Lung (tissue), 12 donors: Measurements from ENCODE around the gene CDC6. TPM values are rescaled to one million over a fixed set of nuclear protein-coding genes. Genes with fewer than 3 reads are reported as not detected.
A peak's percentile ranks its signal among the peaks of the same experiment; 100 is the strongest.

Experiments
- ATAC-seq: fragments of 200-7000 bp; cut with Tn5 transposase; one replicate; pipeline ENCODE4 v1.9.1; 2020; ENCODE audit warnings: moderate number of reproducible peaks; ENCODE audit not compliant: insufficient read depth, low FRiP score
- DNase-seq, 3 donors: peaks; one replicate each; pipeline ENCODE4 v3.0.0-alpha.2; 2013 to 2017
- H3K27ac ChIP-seq, 2 donors: one replicate each; pipeline ENCODE4 v1.5.1; 2013; ENCODE audit warnings: mild to moderate bottlenecking in 2 of 2, moderate library complexity in 2 of 2, control low read depth in 1 of 2, inconsistent platforms in 1 of 2, low read depth in 1 of 2, low read length in 1 of 2
- H3K27me3 ChIP-seq, 3 donors: one replicate each; pipeline ENCODE4 v1.5.1; 2013; ENCODE audit warnings: low read length in 2 of 3; ENCODE audit not compliant: control insufficient read depth in 3 of 3, insufficient read depth in 3 of 3
- H3K36me3 ChIP-seq, 4 donors: one replicate each; pipeline ENCODE4 v1.5.1; 2013; ENCODE audit warnings: low read length in 4 of 4, mild to moderate bottlenecking in 1 of 4, moderate library complexity in 1 of 4; ENCODE audit not compliant: control insufficient read depth in 4 of 4, insufficient read depth in 4 of 4
- H3K4me1 ChIP-seq, 5 donors: one replicate each; pipeline ENCODE4 v1.5.1; 2013; ENCODE audit warnings: low read length in 5 of 5, mild to moderate bottlenecking in 2 of 5, moderate library complexity in 1 of 5; ENCODE audit not compliant: control insufficient read depth in 5 of 5, insufficient read depth in 5 of 5
- H3K4me3 ChIP-seq: one replicate; pipeline ENCODE4 v1.5.1; 2013; ENCODE audit warnings: mild to moderate bottlenecking, control low read depth, moderate library complexity
- H3K9ac ChIP-seq, 2 donors: one replicate each; pipeline ENCODE4 v1.5.1; 2013; ENCODE audit warnings: low read length in 2 of 2, control low read depth in 1 of 2; ENCODE audit not compliant: insufficient read depth in 1 of 2
- H3K9me3 ChIP-seq, 4 donors: one replicate each; pipeline ENCODE4 v1.5.1; 2013; ENCODE audit warnings: low read length in 3 of 4, mild to moderate bottlenecking in 1 of 4, moderate library complexity in 1 of 4; ENCODE audit not compliant: control insufficient read depth in 4 of 4, insufficient read depth in 3 of 4
- WGBS, 2 donors: extraction: QIAGEN DNeasy Blood & Tissue Kit; methylation state at CpG; one replicate each; pipeline ENCODE4 v1.1.7; 2013; 5-methylcytosine and 5-hydroxymethylcytosine counted together
- polyA plus RNA-seq, 2 donors: library from polyadenylated mRNA; stranded (reverse); fragments of 200-250 nt; gene quantifications; one replicate each; pipeline ENCODE4 v1.2.1, GENCODE V29; 2013
- total RNA-seq, 2 donors: library from RNA; depleted of rRNA in 1 of 2; stranded (reverse); fragments of >200 nt in 1 of 2; gene quantifications; one replicate each; pipeline ENCODE4 v1.2.1, GENCODE V29; 2014 to 2021
- TF ChIP-seq, protein P1 (sequence below): IDR thresholded peaks from 2 replicates; pipeline ENCODE4 v1.5.1; 2012; ENCODE audit warnings: mild to moderate bottlenecking; ENCODE audit errors: control extremely low read depth, extremely low read depth
- donor health status: control.
- donor health status: control.
- donor health status: Bipolar disorder and iron deficiency.
- donor health status: healthy.
- donor health status: DM: yes; HTN: yes; CAD: no.

The CDC6 gene
- total and polyA plus RNA-seq, 4 donors = 3.3 to 6.0 (median 5.6) TPM

DNA sequence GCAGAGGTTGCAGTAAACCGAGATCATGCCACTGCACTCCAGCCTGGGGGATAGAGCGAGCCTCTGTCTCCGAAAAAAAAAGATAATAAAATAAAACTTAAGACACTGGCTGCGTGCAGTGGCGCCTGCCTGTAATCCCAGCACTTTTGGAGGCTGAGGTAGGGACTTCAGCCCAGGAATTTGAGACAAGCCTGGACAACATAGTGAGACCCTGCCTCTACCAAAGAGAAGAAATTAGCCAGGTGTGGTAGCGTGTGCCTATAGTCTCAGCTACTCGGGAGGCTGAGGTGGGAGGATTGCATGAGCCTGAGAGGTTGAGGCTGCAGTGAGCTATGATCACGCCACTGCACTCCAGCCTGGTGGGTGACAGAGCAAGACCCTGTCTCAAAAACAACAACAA lies 47.9 kb downstream of the CDC6 start:
- H3K27me3 ChIP-seq = no peaks in the 10 kb centered on the region
- H3K36me3 ChIP-seq = peaks cover 0 to 13% (median 10%) of the 10 kb centered on the region in 4 donors
- 91 to 93% methylated on average over 8 of the region's 8 CpGs for whole genome bisulfite sequencing, 2 donors
- H3K4me1 ChIP-seq = peaks cover 26 to 59% (median 34%) of the 10 kb centered on the region in 5 donors
- TF ChIP-seq, protein P1, sequence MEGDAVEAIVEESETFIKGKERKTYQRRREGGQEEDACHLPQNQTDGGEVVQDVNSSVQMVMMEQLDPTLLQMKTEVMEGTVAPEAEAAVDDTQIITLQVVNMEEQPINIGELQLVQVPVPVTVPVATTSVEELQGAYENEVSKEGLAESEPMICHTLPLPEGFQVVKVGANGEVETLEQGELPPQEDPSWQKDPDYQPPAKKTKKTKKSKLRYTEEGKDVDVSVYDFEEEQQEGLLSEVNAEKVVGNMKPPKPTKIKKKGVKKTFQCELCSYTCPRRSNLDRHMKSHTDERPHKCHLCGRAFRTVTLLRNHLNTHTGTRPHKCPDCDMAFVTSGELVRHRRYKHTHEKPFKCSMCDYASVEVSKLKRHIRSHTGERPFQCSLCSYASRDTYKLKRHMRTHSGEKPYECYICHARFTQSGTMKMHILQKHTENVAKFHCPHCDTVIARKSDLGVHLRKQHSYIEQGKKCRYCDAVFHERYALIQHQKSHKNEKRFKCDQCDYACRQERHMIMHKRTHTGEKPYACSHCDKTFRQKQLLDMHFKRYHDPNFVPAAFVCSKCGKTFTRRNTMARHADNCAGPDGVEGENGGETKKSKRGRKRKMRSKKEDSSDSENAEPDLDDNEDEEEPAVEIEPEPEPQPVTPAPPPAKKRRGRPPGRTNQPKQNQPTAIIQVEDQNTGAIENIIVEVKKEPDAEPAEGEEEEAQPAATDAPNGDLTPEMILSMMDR = no peak
- no peak for ATAC-seq
- no peak overlapping the region for H3K4me3 ChIP-seq
- no peaks in the 10 kb centered on the region for H3K9me3 ChIP-seq
- no peak overlapping the region for H3K9ac ChIP-seq
- no peak for DNase-seq
- H3K27ac ChIP-seq = peak overlapping the region in 1 of 2 donors; percentile 49

DNA sequence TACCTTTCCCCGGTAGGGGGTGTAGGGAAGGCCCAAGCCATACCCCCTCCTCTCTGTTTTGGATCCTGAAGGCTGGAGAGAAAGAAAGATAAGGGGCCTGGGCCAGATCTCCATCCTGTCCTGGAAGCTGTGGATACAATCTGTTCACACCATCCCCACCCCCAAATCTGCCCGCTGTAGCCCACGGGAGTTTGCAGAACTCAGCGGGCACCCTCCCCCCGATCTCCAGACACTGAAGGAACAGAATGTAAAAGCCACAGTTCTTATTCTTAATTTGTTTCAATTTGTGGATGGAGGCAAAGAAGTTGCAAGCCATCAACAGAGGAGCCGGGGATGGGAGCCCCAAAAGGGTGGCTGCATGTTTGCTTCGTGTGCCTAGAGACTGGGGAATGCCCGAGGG lies 49.7 kb downstream of the CDC6 start:
- Histone ChIP-seq H3K4me1 (peaks cover 18 to 46% (median 25%) of the 10 kb centered on the region in 5 donors), H3K9me3 (no peaks in the 10 kb centered on the region), H3K27ac (peak overlapping the region in 1 of 2 donors; percentile 72), H3K27me3 (no peaks in the 10 kb centered on the region), H3K4me3 (no peak overlapping the region), H3K36me3 (peaks cover 0 to 7% (median 4%) of the 10 kb centered on the region in 4 donors), H3K9ac (no peak overlapping the region)
- 65 to 71% methylated on average over 8 of the region's 8 CpGs for WGBS, 2 donors
- no peak for ATAC-seq
- DNase-seq = no peak
- TF ChIP-seq, protein P1 = no peak

DNA sequence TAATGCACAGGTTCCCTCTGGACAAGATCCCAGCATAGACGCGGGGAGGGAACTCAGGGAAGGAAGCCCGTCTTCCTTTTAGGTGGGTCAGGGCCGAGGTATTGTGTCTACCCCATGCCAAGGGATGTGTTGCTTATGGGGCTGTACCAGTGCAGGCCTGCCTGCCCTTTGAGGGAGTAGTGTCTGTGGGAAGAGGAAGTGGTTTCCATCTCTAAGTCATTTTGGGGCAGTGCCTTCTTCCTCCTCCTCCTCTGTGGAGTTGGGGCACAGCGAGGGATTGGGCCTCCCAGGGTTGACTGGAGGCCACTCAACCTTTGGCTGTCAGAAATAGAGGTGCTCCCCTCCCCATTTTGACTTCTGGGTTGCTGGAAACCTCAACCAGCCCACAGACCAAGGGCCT lies 50.4 kb downstream of the CDC6 start:
- TF ChIP-seq, protein P1 = no peak
- peak overlapping the region in 1 of 2 donors; percentile 72 for H3K27ac ChIP-seq
- no peak overlapping the region for H3K9ac ChIP-seq
- peaks cover 14 to 44% (median 21%) of the 10 kb centered on the region in 5 donors for H3K4me1 ChIP-seq
- H3K4me3 ChIP-seq = no peak overlapping the region
- no peak for DNase-seq
- H3K36me3 ChIP-seq = peaks cover 0 to 7% (median 4%) of the 10 kb centered on the region in 4 donors
- no peaks in the 10 kb centered on the region for H3K27me3 ChIP-seq
- no peak for ATAC-seq
- H3K9me3 ChIP-seq = no peaks in the 10 kb centered on the region
- 64 to 67% methylated on average over 5 of the region's 5 CpGs for WGBS, 2 donors
